HG02763 (cell line): Measurements from ENCODE around the gene ATG13.
"Not testable (repeated sequence)": the region's sequence is repeated elsewhere in the genome, so short reads cannot be mapped to it uniquely, and the experiment has no call there.

ENCODE experiments used
- ATAC-seq: cut with Tn5 transposase; IDR thresholded peaks from one replicate; pipeline ENCODE4 v1.9.1; 2021; ENCODE audit warnings: mild to moderate bottlenecking, moderate library complexity; ENCODE audit not compliant: unreplicated experiment

Gene ATG13

DNA sequence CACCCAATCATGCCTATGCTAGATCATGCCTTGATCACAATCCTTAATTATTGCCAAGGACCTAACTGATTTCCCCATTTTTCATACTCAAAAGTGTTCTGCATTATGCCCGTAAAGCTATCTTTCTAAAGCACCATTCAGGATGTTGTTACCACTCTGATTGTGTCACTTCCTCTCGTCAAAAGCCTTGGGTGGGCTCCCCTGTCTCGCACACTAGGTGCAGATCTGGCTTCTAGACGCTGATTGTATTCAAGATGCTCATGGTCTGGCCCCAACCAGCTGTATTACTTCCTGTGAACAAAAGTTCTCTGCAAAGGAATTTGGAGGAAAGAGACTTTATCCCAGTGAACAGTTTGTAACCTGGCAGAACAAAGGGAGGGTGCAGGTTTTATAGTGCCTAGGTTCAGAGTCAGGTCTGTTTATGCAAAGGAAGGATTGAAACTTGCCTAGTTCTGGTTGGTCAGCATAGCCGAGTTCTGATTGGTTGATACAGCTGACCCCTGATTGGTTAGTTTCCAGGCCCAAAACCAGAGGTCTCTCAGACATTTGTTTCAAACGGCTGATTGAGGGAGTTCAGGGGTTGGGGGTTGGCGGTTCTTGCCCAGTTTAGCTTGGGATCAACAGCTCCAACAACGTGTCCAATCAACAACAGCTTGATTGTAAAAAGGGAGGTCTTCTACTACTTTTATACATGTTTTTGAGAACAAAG, 25.4 kb downstream of the ATG13 start:
- no peak for ATAC-seq

DNA sequence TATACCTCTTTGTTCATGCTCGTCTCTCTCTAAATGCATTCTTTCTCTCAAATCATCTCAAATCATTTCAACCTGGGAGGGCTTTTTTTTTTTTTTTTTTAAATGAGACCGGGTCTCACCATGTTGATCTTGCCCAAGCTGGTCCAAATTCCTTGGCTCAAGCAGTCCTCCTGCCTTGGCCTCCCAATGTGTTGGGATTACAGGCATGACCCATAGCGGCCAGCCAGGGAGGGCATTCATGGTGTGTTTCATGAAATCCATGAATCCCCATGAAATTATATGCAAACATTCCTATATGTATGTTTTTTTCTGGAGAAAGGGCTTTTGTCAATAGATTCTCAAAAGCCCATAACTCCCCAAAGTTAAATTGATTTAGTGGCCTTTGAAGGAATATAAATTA, 26.2 kb downstream of the ATG13 start:
- ATAC-seq = no peak

DNA sequence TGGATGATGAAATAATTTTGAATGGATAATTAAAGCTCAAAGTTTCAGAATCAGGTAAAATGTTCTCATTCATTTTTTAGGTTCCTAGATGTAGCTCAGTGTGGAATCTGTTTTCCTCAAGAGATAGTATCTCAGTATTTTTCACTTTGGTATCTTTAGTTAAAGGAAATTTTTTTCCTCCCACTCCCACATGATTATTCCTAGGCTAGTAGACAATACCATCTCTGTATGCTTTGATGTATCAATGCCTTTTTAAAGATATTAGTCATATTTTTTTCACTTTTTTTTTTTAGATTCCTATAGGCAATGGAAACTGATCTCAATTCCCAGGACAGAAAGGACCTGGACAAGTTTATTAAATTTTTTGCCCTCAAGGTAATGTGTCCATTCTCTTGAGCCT, 26.6 kb downstream of the ATG13 start:
- no peak for ATAC-seq

DNA sequence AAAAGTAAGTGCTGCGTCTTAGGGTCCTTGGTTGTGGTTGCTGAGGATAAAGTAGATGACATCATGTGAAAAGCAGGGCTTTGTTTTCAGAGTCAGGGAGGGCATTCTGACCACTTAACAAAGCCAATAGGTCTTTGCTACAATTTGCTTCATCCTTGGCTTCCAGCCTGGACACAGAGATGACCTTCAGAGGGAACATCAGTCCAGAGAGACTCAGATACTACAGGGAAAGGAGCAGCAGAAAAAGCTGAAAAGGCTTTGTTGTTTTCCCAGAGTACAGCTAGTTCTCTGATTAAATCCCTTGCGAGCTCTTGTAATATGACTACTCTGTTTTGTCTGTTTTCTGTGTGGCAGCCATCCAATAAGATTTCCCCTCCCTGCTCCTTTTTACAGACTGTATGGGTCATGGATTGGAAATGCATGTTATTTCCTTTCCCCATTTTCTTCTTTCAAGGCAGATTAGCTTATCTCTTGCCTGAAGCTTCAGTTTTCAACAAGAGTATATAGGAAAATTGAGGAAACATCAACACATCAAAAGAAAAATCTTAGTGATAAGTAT, 31.9 kb downstream of the ATG13 start:
- no peak for ATAC-seq

DNA sequence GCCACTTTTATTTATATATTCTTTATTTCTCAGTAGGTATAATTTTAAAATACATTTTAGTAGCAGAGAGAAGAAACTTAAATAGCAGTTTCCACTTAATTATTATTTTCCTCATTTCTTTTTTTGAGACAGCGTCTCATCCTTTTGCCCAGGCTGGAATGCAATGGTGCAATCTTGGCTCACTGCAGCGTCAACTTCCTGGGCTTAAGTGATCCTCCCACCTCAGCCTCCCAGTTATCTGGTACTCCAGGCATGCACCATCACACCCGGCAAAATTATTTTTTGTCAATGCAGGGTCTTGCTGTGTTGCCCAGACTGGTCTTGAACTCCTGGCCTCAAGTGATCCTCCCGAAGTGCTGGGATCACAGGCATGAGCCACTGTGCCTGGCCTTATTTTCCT, 38.3 kb downstream of the ATG13 start:
- ATAC-seq = no peak

DNA sequence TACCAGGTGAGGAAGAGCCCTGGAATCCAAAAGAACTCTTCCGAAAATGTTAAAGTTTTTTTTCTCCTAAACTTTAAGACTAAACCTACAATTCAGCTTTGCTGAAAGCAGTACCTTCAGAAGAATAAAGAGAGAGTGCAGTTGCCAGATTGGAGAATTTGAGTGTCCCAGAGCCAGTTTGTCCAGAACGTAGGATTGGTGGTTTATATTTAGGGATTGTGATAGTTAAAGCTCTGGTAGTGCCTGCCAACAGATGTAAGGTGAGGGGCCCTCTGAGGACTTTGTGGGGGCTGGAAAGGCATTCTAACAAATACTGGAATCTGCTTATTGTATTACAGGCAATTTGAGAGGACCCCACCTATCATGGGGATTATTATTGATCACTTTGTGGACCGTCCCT, 39.8 kb downstream of the ATG13 start:
- no peak for ATAC-seq

DNA sequence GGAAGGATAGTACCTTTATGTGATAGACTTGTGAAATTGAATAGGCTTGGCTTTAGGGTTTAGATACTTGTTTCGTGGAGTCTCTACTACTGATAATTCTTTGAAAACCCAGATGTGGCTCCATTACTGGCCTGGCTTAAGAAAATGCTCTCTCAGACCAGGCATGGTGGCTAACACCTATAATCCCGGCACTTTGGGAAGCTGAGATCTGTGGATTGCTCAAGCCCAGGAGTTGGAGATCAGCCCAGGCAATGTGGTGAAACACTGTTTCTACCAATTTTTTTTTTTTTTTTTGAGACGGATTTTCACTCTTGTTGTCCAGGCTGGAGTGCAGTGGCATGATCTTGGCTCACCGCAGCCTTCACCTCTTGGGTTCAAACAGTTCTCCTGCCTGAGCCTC, 40.9 kb downstream of the ATG13 start:
- ATAC-seq = no peak

DNA sequence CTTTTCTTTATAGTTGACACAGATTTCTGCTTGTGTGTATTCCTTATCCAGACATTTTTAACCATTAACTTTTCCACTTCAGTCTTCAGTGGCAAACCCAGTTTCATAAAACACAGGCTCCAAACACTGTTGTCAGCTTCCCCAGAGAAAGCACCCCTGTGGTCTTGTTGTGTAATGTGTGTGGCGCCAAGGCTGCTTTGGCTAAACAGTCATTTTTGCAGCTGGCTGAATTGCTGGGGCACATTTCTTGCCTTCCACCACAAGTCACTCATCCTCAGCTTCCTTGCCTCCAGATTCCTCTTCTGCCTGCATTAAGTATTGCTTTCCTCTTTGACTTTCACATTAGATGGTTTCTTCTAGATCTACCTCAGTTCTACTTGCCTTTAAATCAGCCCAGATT, 42.6 kb downstream of the ATG13 start:
- no peak for ATAC-seq

DNA sequence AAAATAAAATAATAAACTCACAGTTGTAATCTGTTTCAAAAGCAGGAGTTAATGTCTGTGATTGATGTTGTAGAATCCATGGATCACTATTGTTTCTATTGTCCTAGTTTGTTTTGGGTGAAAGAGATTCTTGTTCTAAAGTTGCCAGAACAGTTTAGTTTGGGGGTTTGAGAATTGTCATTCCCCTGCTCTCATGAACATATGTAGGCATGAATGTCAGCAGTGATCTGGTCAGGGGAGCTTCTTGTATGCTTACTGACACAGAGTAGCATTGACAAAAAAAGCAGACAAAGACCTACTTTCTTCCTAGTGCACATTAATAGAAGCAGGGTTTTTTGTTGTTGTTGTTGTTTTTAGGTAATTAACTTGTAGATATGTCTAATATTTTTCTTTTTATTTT, 44.5 kb downstream of the ATG13 start:
- ATAC-seq = no peak

DNA sequence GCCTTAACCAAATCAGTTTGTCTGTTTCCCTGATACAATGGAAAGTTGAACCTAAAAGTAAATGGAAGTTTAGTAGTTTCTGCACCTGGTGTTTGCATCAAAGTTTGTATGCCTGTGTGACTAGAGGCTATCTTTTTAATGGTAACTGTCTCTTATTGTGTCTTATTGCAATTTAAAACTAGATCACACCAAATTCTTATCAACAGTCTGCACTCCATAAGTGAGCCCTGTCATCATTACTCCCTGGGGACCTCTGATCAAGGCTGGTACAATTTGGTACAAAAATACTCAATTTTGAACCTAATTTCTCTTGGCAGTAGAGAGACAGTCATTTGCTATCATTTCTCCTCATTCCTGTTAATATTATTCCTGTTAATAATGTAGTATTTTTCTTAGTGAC, 45.0 kb downstream of the ATG13 start:
- no peak for ATAC-seq

DNA sequence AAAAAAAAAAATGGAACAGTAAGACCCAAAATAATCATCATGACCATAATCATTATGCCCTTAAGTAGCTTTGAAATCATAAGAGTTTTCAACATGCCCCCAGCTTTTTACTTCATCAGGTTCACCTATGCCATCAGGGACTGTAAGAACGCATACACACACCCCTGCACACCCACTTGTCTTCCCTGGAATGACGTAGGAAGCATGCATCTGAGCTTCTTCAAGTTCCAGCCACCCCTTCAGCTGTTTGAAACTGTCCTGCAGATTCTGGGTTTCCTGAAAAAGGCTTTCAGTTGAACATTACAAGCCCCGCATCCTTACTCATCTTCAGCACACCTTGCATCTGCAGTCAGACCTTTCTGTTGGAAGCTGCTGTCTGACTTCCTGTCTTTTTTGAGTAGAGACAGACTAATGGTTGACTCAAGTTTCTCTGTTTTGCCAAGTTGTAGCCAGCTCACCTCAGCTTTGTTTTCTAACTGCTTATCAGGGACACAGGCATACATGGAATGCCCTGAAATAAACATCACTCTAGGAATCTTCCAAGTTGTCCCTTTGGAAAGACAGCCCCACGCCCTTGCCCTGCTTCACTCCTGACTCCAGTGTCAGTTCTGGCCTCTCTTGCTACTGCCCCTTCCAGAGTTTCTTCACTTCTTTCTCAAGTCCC, 46.1 kb downstream of the ATG13 start:
- ATAC-seq = no peak

DNA sequence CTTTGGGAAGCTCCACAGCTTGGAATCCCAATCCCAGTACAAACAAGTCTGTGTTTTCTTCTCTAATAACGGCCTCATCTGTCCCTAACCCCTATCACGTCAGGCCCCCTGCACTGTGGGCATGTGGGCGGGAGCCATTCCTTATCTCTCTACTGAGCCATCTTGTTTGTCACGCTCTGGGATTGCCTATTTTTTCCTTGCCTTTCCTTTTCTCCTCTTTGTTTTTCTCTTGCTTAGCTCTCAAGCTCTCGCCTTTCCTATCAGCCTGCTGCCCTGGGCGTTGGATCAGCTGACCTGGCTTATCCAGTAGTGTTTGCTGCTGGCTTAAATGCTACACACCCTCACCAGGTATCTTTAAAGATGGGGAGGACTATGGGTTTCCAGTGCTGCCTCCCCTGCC, 47.3 kb downstream of the ATG13 start:
- ATAC-seq = no peak

DNA sequence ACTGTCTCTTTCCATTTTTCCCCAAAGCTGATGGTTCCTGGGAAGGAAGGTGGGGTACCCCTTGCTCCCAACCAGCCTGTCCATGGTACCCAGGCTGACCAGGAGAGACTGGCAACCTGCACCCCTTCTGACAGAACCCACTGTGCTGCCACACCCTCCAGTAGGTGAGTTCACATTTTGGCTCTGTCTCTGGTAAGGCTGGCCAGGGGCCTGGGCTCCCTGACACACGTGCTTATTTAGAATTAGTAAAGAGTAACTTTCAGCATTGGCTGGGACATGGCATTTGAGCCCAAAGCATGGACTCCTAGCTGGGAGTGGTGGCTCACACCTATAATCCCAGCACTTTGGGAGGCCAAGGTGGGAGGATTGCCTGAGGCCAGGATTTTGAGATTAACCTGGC, 48.0 kb downstream of the ATG13 start:
- ATAC-seq = no peak

DNA sequence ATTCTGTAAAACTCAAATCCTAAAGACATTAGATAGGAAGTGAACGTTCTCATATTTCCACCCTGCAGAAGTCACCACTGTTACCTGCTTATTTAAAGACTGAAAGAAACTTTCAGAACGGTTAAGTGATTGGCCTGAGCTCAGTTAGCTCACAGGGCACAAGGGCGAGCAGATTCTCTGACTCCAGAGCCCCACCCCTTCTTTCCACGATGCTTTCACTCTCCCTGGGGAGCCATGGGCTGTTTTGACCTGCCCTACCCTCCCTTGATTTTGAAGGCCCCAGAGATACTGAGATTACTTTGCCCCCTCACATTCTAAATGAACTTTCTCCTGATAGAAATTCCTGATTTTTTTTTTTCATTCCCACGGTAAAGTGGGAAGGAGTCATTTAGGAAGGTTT, 49.2 kb downstream of the ATG13 start:
- no peak for ATAC-seq

DNA sequence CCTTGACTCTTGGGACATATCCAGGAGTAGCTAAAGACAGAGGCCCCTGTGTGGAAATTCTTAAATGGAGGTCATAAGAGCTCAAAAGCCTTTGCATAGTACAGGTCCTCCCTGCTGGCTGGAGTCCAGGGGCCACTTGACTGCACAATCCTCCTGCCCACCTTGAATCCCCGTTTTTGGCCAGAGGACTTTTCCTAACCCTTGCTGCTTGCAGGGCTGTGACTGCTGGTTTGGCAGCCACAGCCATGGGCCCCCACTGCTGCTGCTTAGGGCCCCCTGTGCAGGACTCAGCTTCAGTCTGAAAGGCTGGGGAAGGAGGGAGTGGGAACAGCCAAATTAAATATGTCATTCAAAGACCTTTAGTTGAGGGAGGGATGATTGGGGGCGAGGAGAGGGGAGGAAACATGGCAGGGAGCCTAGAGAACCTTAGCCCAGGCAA, 49.7 kb downstream of the ATG13 start:
- ATAC-seq = no peak

DNA sequence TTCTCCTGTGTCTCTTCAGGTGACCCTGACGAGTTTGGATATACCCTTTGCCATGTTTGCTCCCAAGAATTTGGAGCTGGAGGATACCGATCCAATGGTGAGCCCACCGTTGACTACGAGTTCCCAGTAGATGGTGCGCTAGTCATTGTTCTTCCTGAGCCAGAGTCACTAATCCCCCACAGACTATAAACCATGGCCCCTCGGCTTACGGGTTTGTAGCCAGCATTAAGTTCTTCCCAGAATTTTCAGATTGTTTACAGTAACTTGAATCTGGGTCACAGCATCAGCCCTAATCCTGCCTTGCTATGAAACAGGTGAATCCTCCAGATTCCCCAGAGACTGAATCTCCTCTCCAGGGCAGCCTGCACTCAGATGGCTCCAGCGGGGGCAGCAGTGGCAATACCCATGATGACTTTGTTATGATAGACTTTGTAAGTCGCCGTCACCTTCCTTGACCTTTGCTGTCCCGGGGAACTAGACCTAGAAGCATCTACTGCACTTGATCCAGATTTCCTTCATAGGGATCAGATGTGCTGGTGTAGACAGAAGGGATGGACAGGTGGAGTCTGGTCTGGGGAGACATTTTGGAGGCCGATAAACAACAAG, 51.2 kb downstream of the ATG13 start:
- no peak for ATAC-seq

DNA sequence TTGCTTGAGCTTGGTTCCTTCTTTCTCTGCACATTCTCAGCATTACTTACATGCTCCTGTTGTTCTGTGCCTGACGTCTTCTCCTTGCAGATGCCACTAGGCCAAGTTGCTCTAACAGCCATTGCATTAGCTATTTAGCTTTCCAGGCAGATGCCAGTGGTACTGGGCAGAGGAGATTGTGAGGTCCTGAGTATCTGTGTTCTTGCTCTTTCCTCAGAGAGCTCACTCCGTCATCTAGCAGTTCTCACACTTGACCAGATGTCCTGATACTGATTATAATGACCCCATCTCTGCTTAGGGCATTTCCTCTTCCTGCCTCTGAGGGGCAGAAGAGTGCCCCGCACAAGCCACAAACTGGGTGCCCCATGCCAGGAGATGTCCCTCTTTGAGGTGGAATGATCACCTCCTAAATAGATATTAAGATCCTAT, 52.4 kb downstream of the ATG13 start:
- ATAC-seq = no peak

DNA sequence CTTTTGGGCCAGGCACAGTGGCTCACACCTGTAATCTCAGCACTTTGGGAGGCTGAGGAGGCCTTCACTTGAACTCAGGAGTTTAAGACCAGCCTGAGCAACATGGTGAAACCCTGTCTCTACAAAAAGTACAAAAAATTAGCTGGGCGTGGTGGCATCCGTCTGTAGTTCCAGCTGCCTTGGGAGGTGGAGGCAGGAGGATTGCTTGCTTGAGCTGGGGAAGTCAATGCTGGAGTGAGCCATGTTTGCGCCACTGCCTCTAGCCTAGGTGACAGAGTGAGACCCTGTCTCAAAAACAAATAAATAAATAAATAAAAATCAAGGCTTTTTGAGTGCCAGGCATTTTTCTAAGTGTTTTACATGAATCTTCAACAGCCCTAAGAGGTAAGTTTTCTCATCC, 53.2 kb downstream of the ATG13 start:
- not testable (repeated sequence) for ATAC-seq

DNA sequence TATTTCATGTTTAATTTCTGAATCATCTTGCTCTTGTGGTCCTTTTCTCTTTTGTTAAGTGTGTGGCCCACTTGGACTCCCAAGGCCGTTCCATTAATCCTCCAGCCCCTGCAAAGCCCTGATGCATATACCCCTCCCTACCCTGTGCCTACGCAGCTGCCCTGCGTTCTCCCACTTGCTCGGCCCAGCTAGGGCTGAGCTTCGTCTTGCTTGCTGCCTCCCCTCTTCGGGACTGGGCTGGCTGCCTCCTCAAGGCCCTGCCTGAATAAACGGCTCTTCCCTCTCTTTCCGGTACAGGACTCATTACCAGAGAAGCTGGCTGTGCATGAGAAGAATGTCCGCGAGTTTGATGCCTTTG, 54.6 kb downstream of the ATG13 start:
- ATAC-seq = no peak

DNA sequence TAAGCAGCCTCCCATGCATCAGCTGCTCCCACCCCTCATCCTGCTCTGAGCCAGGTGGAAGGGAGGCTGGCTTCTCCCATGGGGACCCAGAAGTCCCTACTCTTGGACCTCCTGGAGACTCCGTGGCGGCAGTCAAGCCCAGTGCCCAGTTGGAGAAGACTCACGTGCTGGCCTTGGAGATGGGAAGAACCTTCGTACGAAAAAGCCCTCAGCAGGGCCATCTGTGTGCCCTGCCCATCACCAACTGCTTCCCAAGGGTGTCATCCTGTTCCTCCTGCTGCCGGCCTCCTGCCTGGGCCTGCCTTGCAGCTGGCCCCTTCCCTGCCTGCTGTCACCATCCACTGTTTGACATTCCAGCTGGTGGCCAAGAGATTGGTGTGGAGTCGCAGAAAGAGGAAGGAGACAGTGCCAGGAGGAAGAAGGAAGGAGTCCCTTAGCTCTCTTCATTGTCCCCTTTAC, 55.1 kb downstream of the ATG13 start:
- ATAC-seq = no peak

DNA sequence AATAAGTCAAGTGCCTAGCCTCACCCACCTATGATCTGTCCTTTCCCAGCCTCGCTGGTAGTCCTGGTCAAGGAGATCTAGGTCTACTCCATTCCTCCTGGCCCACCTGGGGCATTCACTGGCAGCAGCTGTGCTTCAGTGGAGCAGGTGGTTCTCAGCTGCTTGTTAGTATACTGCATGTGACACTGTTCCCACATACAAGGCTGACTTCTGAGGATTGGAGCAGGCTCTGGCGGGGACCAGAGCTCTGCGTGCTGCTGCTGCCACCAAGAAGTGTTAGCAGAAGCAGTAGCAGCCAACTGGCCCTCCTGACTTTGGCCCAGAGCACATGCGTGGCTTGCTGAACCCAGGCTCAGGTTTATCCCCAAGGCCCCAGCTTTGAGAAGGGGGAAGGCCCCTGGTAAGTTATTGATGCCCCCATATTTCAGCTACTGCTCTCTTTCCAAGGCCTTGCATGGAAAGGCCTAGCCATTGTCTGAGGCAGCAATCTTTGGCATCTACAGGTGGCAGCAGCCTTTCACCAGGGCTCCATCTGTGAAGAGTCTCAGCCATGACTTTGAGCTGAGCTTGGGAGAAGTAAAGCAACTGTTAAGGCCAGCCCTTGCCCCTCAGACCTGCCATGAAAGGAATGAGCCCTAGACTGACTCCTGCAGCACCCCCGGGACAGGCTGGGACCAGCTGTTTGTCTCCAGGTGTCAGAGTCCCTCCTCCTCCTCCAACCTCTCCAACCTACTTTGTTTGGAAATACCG, 56.5 kb downstream of the ATG13 start:
- no peak for ATAC-seq
